ENCODE measurements around the gene DNAJC22. TPM values are rescaled to one million over a fixed set of nuclear protein-coding genes. Genes with fewer than 3 reads are reported as not detected.

DNAJC22 gene
- total RNA-seq, 1 experiment from 2014 or later: 27.7 TPM

- ChIA-PET RAD21 (ENCODE audit: low non-redundant PET in 1 of 2, low total read pairs in 2 of 2, uncharacterized antibody in 2 of 2, unreplicated experiment in 2 of 2) (interaction anchor here (1.3 to 3.5 kb wide), 5 partner anchors 28 to 221 kb away, joined by 3 to 33 read pairs (median 5); no protein-coding TSS in a partner anchor), CTCF (interaction anchor here (0.7 to 6.9 kb wide), 17 partner anchors 7 to 264 kb away, joined by 3 to 261 read pairs (median 17); partner anchors contain the start of genes DNAJC22, PRPF40B, SPATS2 and TROAP), POLR2A (interaction anchor here (0.7 to 3.5 kb wide), 5 partner anchors 7 to 153 kb away, joined by 3 to 23 read pairs (median 14); partner anchors contain the start of genes DNAJC22 and SPATS2)
- Histone ChIP-seq H3K79me2 (ENCODE audit: insufficient read depth, low read length) (no peaks in the 10 kb centered on the region), H2AFZ (ENCODE audit: low read depth, low read length, poor library complexity, severe bottlenecking) (no peak overlapping the region), H3K9me2 (ENCODE audit: insufficient read depth) (no peaks in the 10 kb centered on the region), H3K36me3 (ENCODE audit: control insufficient read depth in 1 of 2, insufficient read depth in 2 of 2, low read length in 2 of 2) (no peaks in the 10 kb centered on the region), H3K27ac (ENCODE audit: low read depth, low read length) (no peak overlapping the region), H3K4me2 (ENCODE audit: low read length) (no peak overlapping the region), H3K9ac (ENCODE audit: low read length) (no peak overlapping the region), H3K4me3 (replicated peaks in 1 of 2; ENCODE audit: low read depth in 1 of 2, low read length in 2 of 2) (no peak overlapping the region), H3K27me3 (ENCODE audit: insufficient read depth, low read length) (no peaks in the 10 kb centered on the region), H3K9me3 (ENCODE audit: control insufficient read depth in 1 of 2, insufficient read depth in 1 of 2, low read depth in 1 of 2, low read length in 2 of 2) (no peaks in the 10 kb centered on the region), H4K20me1 (ENCODE audit: insufficient read depth) (no peaks in the 10 kb centered on the region), H3K4me1 (ENCODE audit: control insufficient read depth in 1 of 2, insufficient read depth in 2 of 2, low read length in 2 of 2) (peaks cover 36 to 43% of the 10 kb centered on the region in 2 experiments)
- intact Hi-C loops (cut with micrococcal nuclease): loop anchor here (5.0 kb wide), 1 partner anchor 208 kb away; the partner anchor contains the start of gene MCRS1
- DNase-seq (ENCODE audit: low read depth, low spot score) (no peak), ATAC-seq (no peak)
- BruUV-seq (replicated peaks): no TSS peak
- TF ChIP-seq SIN3A (IDR thresholded peaks at IDR 0.05; ENCODE audit: low read depth) (no peak), ELF1 (IDR thresholded peaks at IDR 0.05; ENCODE audit: borderline replicate concordance, low read depth) (no peak), POLR2AphosphoS5 (IDR thresholded peaks at IDR 0.05; ENCODE audit: low read depth, low read length) (no peak), EZH2 (IDR thresholded peaks at IDR 0.05) (no peak), YY1 (IDR thresholded peaks at IDR 0.05; ENCODE audit: extremely low read depth, insufficient replicate concordance, low read depth, low read length) (no peak), ZFX (IDR thresholded peaks at IDR 0.05) (no peak), JUND (IDR thresholded peaks at IDR 0.05) (no peak), CEBPB (IDR thresholded peaks at IDR 0.05; ENCODE audit: low read depth) (no peak), SP1 (IDR thresholded peaks at IDR 0.05; ENCODE audit: low read depth) (no peak), ZBTB33 (IDR thresholded peaks at IDR 0.05; ENCODE audit: extremely low read depth, insufficient replicate concordance, low read length) (no peak), REST (IDR thresholded peaks at IDR 0.05; ENCODE audit: low read depth) (no peak), TCF7L2 (IDR thresholded peaks at IDR 0.05; ENCODE audit: borderline replicate concordance, extremely low read depth, insufficient read depth, insufficient read length) (no peak)
- TF ChIP-seq, protein P1, sequence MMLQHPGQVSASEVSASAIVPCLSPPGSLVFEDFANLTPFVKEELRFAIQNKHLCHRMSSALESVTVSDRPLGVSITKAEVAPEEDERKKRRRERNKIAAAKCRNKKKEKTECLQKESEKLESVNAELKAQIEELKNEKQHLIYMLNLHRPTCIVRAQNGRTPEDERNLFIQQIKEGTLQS (IDR thresholded peaks at IDR 0.05): no peak
Observed at GRCh38 chr12:49359671-49360070, 13.0 kb downstream of the DNAJC22 start.
